Stimulated activated CD4-positive, alpha-beta T cell treated with anti-CD3 and anti-CD28 coated beads, TNF-alpha, amount 100 ng/mL, for 24 hours (primary cell): ENCODE results near the gene TUBA4B.
"Not testable (repeated sequence)": the region's sequence is repeated elsewhere in the genome, so short reads cannot be mapped to it uniquely, and the experiment has no call there.

Experiments used
- DNase-seq, 3 experiments: peaks; one replicate each; pipeline ENCODE4 v3.0.0-alpha.2; 2020; ENCODE audit warnings: low read depth in 3 of 3

The TUBA4B gene

GRCh38 chr2:219273937-219274336 lies 20.9 kb downstream of the TUBA4B start:
- DNase-seq = no peak

- no peak for DNase-seq
Measured at GRCh38 chr2:219274361-219274921, 21.4 kb downstream of the TUBA4B start.

- DNase-seq = peak; percentile 52 to 71 (median 64)
Measured at GRCh38 chr2:219277703-219278654, 24.9 kb downstream of the TUBA4B start.

DNA sequence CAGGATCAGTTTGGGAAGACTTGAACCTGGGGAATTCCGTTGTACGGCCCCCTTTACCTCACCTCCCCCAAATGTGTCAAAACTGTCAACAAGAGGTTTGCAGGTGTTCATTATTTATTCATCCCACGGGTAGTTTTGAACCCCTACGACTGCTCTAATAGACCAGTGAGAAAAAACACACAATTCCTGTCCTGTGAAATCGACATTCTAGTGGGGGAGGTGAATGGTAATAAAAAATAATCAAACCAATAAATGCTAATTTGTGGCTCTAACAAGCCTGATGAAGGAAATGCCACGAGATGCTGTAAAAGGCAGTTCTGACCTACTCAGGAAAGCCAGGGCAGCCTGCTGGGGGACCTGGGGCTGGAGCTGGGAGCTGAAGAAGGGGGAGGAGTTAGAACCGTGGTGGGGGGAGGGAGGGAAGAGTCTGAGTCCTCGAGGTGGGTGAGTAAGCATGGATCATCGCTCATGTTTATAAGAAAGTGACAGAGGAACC lies 25.7 kb downstream of the TUBA4B start:
- DNase-seq = no peak

DNA sequence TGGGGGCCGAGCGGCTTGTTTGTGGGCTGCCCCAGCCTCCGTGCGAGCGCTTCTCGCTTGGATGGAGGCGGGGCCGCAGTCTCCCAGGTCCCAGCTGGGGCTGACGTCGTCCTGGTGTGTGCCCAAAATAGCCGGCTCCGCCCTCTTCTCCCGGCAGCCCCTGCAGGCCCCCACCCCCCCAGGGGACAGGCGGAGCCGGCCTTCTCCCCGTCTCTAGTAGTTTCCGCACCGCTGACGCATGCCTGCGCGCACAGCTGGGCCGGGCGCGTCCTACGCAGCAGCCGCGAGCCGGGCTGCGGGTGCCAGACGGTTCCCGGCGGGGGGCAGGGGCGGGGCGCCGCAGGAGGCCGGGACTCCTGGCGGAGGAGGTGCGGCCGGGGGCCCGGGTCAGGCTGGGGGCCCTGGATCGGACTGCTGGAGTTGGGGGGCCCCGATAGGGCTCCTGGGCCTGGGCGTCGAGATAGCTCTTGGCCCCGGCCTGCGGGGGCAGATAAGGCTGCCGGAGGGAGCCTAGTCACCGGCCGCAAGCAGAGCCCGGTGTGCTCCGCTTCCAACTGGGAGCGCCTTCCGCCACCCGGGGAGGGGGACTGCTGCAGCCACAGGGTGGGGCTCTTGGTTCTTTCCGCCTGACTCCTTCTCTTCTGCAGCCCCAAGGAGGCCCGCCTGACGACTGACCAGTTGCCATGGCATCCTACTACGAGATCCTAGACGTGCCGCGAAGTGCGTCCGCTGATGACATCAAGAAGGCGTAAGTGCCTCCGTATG lies 26.3 kb downstream of the TUBA4B start, which contains the start of gene DNAJB2:
DNAJB2 (plus strand) TSS at position 216 of the 765 bp plus-strand sequence; CDS start at position 684, 468 bp downstream.
- peak; percentile 97 to 99 (median 98) for DNase-seq

DNA sequence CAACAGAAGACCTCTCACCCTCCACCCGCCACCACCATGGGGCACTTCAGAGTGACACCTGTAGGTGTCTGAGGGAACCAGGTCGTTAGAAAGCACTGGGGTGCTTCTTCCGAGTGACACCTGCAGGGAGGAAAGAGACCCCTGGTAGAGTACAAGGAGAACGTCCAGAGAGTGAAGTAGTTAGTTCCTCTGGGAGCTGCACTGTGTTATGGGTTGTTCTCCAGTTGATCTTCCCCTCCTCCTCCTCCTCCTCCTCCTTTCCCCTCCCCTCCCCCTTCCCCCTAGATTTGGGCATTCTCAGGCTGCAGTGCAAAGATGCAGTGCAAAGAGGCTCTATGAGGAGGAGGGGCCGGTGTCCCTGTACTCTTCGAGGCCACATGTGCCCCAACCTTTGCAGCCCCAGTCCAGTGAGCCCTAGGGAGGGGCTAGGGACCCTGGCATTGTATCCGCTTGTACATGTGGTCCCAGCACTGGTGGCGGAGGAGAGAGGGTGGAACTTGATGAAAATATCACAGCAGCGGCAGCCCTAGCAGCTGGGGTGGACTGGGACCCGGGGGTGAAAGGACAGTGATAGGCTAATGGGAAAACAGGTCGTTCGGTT lies 27.0 kb downstream of the TUBA4B start:
- no peak for DNase-seq

- no peak for DNase-seq
Measured at GRCh38 chr2:219280651-219281050, 27.6 kb downstream of the TUBA4B start.

GRCh38 chr2:219281588-219281987 lies 28.5 kb downstream of the TUBA4B start:
- DNase-seq = no peak

DNA sequence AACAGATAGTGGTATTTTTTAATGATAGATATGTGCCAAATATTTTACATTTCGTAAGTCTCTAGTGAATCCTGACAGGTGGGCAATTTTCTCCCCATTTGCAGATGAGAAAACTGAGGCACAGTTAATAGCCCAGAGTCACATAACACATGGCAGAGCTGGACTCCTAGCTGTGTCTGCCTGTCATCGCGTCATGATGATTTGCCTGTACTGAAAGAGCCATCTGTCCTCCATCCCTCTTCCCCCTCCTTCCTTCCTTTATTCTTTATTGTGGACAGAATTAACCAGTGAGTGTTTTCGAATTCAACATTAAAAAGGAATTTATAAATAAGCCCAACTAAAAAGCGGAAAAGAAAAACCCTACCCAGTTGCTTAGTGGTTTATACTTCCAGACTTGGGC lies 29.3 kb downstream of the TUBA4B start:
- no peak for DNase-seq

- DNase-seq = no peak
Measured at GRCh38 chr2:219282943-219283581, 30.0 kb downstream of the TUBA4B start.

GRCh38 chr2:219284501-219285372 lies 31.7 kb downstream of the TUBA4B start:
- no peak for DNase-seq

GRCh38 chr2:219285373-219285735 lies 32.3 kb downstream of the TUBA4B start:
- DNase-seq = no peak

DNA sequence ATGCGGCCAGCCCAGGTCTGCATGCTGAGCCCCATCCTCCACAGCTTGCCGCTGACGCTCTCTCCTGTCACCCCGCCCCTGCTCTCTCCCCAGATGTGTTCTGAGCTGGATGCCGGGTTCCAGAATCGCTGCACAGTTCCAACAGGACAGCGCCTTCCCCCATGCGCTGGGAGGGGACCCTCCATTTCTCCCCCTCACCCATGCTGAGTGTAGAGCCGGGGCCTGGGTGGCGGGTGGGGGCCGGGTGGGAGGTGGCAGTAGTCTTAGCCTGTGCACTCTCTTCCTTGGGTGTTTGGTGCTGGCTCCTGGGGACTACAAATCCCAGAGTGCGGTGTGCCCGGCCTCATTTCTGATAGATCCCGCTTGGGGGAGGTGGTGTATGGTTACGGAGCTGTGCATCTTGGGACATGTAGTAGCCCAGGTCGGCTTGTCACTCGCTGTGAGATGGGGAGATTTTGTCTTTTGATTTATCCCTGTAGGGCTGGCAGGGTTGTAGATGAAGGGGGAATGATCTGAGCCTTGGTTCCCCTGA lies 32.9 kb downstream of the TUBA4B start:
- DNase-seq = no peak

DNA sequence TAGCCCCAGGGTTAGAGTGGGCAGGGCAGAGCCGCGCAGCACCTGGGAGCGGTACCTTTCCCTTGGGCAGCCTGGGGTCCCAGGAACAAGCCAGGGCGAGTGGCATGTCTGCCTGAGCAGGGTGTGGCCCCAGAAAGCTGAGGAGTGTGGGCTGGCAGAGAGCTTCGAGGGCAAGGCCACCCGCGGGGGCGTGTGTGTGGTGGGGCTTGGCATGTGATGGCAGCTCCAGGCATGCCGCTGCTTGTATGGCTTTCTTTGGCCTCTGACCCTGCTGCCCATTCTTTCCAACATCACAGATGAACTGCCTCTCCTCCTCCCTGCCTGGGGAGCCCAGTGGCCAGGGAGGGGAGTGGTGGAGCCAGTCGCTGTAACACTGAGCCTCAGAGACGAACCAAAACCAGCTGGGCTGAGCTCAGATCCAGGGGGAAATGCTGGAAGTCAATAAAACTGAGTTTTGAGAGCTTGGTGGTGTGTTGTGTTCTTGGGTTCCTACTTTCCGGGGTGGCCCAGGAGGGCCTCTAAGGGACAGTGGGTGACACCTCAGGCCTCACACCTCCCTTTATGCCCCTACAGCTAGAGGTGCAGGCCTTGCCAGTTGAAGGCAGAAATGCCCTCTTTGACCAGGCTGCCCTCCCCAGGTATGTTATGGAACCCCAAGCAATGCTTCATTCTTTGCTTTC lies 33.5 kb downstream of the TUBA4B start:
- no peak for DNase-seq

DNA sequence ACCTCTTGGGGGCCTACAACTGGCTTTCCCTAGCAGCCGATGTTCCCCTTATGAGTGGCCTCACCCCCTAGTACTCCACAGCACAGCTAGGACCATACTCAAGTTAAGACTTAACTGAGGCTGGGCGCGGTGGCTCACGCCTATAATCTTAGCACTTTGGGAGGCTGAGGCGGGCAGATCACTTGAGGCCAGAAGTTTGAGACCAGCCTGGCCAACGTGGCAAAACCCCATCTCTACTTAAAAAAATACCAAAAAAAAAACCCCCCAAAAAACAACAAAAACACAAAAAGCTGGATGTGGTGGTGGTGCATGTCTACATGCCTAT lies 34.0 kb downstream of the TUBA4B start:
- not testable (repeated sequence) for DNase-seq

GRCh38 chr2:219287580-219288265 lies 34.7 kb downstream of the TUBA4B start:
- no peak for DNase-seq

DNA sequence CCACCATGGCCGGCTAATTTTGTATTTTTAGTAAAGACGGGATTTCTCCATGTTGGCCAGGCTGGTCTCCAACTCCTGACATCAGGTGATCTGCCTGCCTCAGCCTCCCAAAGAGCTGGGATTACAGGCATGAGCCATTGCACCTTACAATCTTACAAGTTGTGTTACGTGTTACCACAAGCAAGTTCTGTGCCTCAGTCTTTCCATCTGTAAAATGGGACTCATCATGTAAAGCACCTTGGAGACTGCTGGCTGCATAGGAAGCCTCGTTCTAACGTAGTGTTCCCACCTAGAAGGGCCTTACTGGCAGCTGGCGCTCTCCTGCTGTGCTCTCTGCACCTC lies 36.1 kb downstream of the TUBA4B start:
- no peak for DNase-seq

DNA sequence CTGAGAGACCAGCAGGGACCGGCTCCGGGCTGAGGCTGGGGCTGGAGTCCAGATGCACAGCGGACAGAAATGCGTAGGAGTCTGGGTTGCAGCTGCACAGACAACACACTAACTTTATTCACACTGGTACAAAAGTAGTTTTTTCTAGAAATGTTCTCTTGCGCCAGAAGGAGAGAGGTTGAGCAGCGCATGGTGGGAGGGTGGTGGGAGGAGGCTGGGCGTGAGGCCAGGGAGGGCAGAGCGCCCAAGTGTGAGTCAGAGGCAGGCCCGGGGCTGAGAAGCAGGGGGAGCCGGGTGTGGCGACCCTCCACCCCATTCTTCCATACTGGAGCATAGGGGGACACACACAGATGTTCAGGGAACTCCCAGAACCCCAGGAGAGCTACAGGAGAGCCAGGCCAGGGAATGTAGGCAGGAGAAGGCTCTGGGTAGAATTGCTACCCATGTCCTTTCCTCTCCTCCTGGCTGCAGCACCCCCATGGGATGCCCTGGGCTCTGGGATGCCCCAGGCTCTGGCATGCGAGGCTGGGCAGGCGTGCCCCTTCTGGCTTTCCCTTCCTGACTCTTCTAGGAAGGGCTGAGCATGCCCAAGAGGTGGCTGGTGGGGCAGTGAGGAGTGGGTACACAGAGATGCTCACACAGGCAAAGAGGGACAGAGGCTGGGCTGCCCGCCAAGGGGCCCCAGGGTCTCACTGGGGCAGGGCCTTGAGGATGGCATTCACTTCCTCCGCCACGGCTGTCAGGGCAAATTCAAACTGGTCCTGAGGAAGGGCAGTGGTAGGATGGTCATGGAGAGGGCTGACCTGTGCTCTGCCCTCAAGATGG lies 36.7 kb downstream of the TUBA4B start:
- DNase-seq = no peak
